Right lobe of liver (tissue), 6 donors: Measurements from ENCODE around the gene TTC23. TPM values are rescaled to one million over a fixed set of nuclear protein-coding genes. Genes with fewer than 3 reads are reported as not detected.

Source experiments
- ATAC-seq, 4 donors: fragments of 200-7000 bp; cut with Tn5 transposase; one replicate each; pipeline ENCODE4 v1.9.1; 2020; ENCODE audit warnings: mild to moderate bottlenecking in 4 of 4, moderate library complexity in 4 of 4
- DNase-seq, 3 donors: peaks; one replicate each; pipeline ENCODE4 v3.0.0-alpha.2; 2020
- H3K27ac ChIP-seq, 3 donors: fragments of 200-600 bp; one replicate each; pipeline ENCODE4 v1.8.0; 2022
- H3K27me3 ChIP-seq, 2 donors: fragments of 200-600 bp; one replicate each; pipeline ENCODE4 v1.8.0; 2022
- H3K36me3 ChIP-seq, 4 donors: fragments of 200-600 bp; sonication (generic) in 1 of 4; one replicate each; pipeline versions ENCODE4 v1.5.1 to v1.8.0; 2017 to 2022; ENCODE audit warnings: control low read depth in 1 of 4
- H3K4me1 ChIP-seq, 4 donors: fragments of 200-600 bp; sonication (generic) in 1 of 4; one replicate each; pipeline versions ENCODE4 v1.5.1 to v1.8.0; 2017 to 2022; ENCODE audit warnings: control low read depth in 1 of 4
- H3K4me3 ChIP-seq, 3 donors: fragments of 200-600 bp; one replicate each; pipeline ENCODE4 v1.8.0; 2022
- H3K9me3 ChIP-seq, 4 donors: fragments of 200-600 bp; sonication (generic) in 1 of 4; one replicate each; pipeline versions ENCODE4 v1.5.1 to v1.8.0; 2017 to 2022; ENCODE audit warnings: control low read depth in 1 of 4
- CTCF ChIP-seq, 4 donors: fragments of 200-600 bp in 3 of 4; fragments of 450-650 bp in 1 of 4; IDR thresholded peaks; one replicate each; pipeline versions ENCODE4 v1.5.1 to v1.8.0; 2016 to 2022; ENCODE audit warnings: antibody characterized with exemption in 4 of 4, mild to moderate bottlenecking in 2 of 4
- POLR2A ChIP-seq: fragments of 450-650 bp; IDR thresholded peaks from one replicate; pipeline ENCODE4 v1.6.1; 2017; ENCODE audit warnings: antibody characterized with exemption, mild to moderate bottlenecking
- WGBS: methylation state at CpG from one replicate; pipeline ENCODE4 v1.1.6; 2018; ENCODE audit warnings: low coverage, low lambda C conversion rate; ENCODE audit not compliant: insufficient coverage; ENCODE audit errors: missing lambda C conversion rate; 5-methylcytosine and 5-hydroxymethylcytosine counted together
- intact Hi-C, 2 donors: fragments of 100-400 bp; cut with DNase I; formaldehyde crosslinking; loops; one replicate each; pipeline versions ENCODE4 v1.11.2 to v1.14.1; 2022
- total RNA-seq, 6 experiments: library from RNA; depleted of rRNA in 2 of 6; stranded (reverse); fragments of >200 nt in 2 of 6; fragmentation: NEBNext Ultra II Directional in 3 of 6; extraction: Animal tissue kit (Norgen Biotek cat#: 25700) in 3 of 6; gene quantifications; one replicate each; pipeline versions ENCODE4 v1.1.0 to v1.2.4, GENCODE V29; 2016 to 2023
- donor health status: DM: no; HTN: yes; CAD: no.
- donor health status: DM: no; HTN: no; CAD: no.
- donor health status: DM: no; HTN: no; CAD: no.
- donor health status: DM: no; HTN: yes; CAD: no.
- donor health status: DM: no; HTN: yes; CAD: no.

Gene TTC23
- total RNA-seq, 6 experiments from 2014 or later = 6.1 to 18.4 (median 9.1) TPM

- 94% methylated on average over 2 of the region's 5 CpGs for whole genome bisulfite sequencing
- no peak overlapping the region for H3K4me3 ChIP-seq
- ATAC-seq = peak in 1 of 4 donors; percentile 8
- no peaks in the 10 kb centered on the region for H3K9me3 ChIP-seq
- no peaks in the 10 kb centered on the region for H3K4me1 ChIP-seq
- peaks cover 0 to 13% (median under 1%) of the 10 kb centered on the region in 4 donors for H3K36me3 ChIP-seq
- TF ChIP-seq CTCF (IDR thresholded peaks at IDR 0.05) = no peak
- TF ChIP-seq POLR2A = no peak
- no peaks in the 10 kb centered on the region for H3K27me3 ChIP-seq
- no peak for DNase-seq
- intact Hi-C loops = no loop called here
- peak overlapping the region; percentile 45 to 47 (median 47) for H3K27ac ChIP-seq
Observed at GRCh38 chr15:99168601-99169580, 80.5 kb downstream of the TTC23 start.

- peaks cover 0 to 12% (median under 1%) of the 10 kb centered on the region in 4 donors for H3K36me3 ChIP-seq
- H3K4me1 ChIP-seq = no peaks in the 10 kb centered on the region
- H3K4me3 ChIP-seq = no peak overlapping the region
- WGBS = 76% methylated on average over 2 of the region's 6 CpGs
- TF ChIP-seq CTCF (IDR thresholded peaks at IDR 0.05) (no peak), POLR2A (no peak)
- H3K9me3 ChIP-seq = no peaks in the 10 kb centered on the region
- H3K27me3 ChIP-seq = no peaks in the 10 kb centered on the region
- H3K27ac ChIP-seq = no peak overlapping the region
- ATAC-seq (no peak), DNase-seq (no peak)
- intact Hi-C loops = no loop called here
Observed at GRCh38 chr15:99167640-99168039, 81.7 kb downstream of the TTC23 start.

- Histone ChIP-seq H3K27ac (no peak overlapping the region), H3K27me3 (no peaks in the 10 kb centered on the region), H3K9me3 (no peaks in the 10 kb centered on the region), H3K4me1 (no peaks in the 10 kb centered on the region), H3K36me3 (peaks cover 0 to 11% (median under 1%) of the 10 kb centered on the region in 4 donors), H3K4me3 (no peak overlapping the region)
- 65% methylated on average over 4 of the region's 5 CpGs for WGBS
- no peak for TF ChIP-seq POLR2A
- TF ChIP-seq CTCF (IDR thresholded peaks at IDR 0.05) = no peak
- intact Hi-C loops = no loop called here
- DNase-seq (no peak), ATAC-seq (no peak)
Observed at GRCh38 chr15:99167201-99167600, 82.2 kb downstream of the TTC23 start.

- no peak for DNase-seq
- Histone ChIP-seq H3K27me3 (no peaks in the 10 kb centered on the region), H3K36me3 (peaks cover 0 to 9% (median 0%) of the 10 kb centered on the region in 4 donors), H3K9me3 (no peaks in the 10 kb centered on the region), H3K27ac (no peak overlapping the region), H3K4me1 (no peaks in the 10 kb centered on the region), H3K4me3 (no peak overlapping the region)
- WGBS = 86% methylated on average over 19 of the region's 23 CpGs
- TF ChIP-seq POLR2A (no peak), CTCF (IDR thresholded peaks at IDR 0.05) (no peak)
- no peak for ATAC-seq
- intact Hi-C loops = no loop called here
Observed at GRCh38 chr15:99165956-99166689, 83.3 kb downstream of the TTC23 start.
